SKM-1 (cell line): ENCODE data around the gene CFAP91.
A peak's percentile ranks its signal among the peaks of the same experiment; 100 is the strongest.

Source experiments
- DNase-seq: peaks from one replicate; lab custom pipeline; 2025; ENCODE audit not compliant: unreplicated experiment; lab: John Stamatoyannopoulos, UW

Gene CFAP91

GRCh38 chr3:119702530-119703527 is at the start of gene CFAP91:
Gene CFAP91, plus strand, starts transcription at chr3:119703022. Its CDS starts 77 bp downstream, at chr3:119703099.
- no peak for DNase-seq

GRCh38 chr3:119653876-119654275 is 48.9 kb upstream of the CFAP91 start:
- DNase-seq: peak; percentile 31

GRCh38 chr3:119657887-119658702 is 44.7 kb upstream of the CFAP91 start:
- no peak for DNase-seq

GRCh38 chr3:119658994-119659393 is 43.8 kb upstream of the CFAP91 start:
- DNase-seq: no peak

GRCh38 chr3:119659606-119660291 is 43.1 kb upstream of the CFAP91 start:
- DNase-seq: no peak

GRCh38 chr3:119660474-119661440 is 42.1 kb upstream of the CFAP91 start, which contains the start of gene POPDC2:
Gene POPDC2, minus strand, starts transcription at chr3:119660589. Its CDS starts 166 bp downstream, at chr3:119660423.
- no peak for DNase-seq

- DNase-seq: no peak
These were observed 40.0 kb upstream of the CFAP91 start for GRCh38 chr3:119662604-119663373.

- DNase-seq: no peak
These were observed 38.9 kb upstream of the CFAP91 start for GRCh38 chr3:119663885-119664284.

GRCh38 chr3:119664370-119664769 is 38.5 kb upstream of the CFAP91 start:
- no peak for DNase-seq

- DNase-seq: no peak
These were observed 37.9 kb upstream of the CFAP91 start for GRCh38 chr3:119664850-119665379.

- DNase-seq: no peak
These were observed 36.8 kb upstream of the CFAP91 start for GRCh38 chr3:119665954-119666559.

- no peak for DNase-seq
These were observed 32.8 kb upstream of the CFAP91 start for GRCh38 chr3:119669906-119670570.

GRCh38 chr3:119672776-119673175 is 30.0 kb upstream of the CFAP91 start:
- DNase-seq: no peak

- DNase-seq: no peak
These were observed 28.9 kb upstream of the CFAP91 start for GRCh38 chr3:119673875-119674274.

- no peak for DNase-seq
These were observed 27.5 kb upstream of the CFAP91 start for GRCh38 chr3:119675188-119675874.

GRCh38 chr3:119676020-119676419 is 26.8 kb upstream of the CFAP91 start:
- no peak for DNase-seq
